ENCODE data around the gene KRTAP10-2. TPM values are rescaled to one million over a fixed set of nuclear protein-coding genes. Genes with fewer than 3 reads are reported as not detected.

KRTAP10-2 gene
- total RNA-seq, 3 donors from 2014 or later = not detected

- no peak for TF ChIP-seq POLR2AphosphoS5 (IDR thresholded peaks at IDR 0.05)
- no peak for TF ChIP-seq POLR2A (IDR thresholded peaks at IDR 0.05)
- TF ChIP-seq, protein P1, sequence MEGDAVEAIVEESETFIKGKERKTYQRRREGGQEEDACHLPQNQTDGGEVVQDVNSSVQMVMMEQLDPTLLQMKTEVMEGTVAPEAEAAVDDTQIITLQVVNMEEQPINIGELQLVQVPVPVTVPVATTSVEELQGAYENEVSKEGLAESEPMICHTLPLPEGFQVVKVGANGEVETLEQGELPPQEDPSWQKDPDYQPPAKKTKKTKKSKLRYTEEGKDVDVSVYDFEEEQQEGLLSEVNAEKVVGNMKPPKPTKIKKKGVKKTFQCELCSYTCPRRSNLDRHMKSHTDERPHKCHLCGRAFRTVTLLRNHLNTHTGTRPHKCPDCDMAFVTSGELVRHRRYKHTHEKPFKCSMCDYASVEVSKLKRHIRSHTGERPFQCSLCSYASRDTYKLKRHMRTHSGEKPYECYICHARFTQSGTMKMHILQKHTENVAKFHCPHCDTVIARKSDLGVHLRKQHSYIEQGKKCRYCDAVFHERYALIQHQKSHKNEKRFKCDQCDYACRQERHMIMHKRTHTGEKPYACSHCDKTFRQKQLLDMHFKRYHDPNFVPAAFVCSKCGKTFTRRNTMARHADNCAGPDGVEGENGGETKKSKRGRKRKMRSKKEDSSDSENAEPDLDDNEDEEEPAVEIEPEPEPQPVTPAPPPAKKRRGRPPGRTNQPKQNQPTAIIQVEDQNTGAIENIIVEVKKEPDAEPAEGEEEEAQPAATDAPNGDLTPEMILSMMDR (IDR thresholded peaks at IDR 0.05) = no peak
- intact Hi-C loops (cut with DNase I; ENCODE audit: low total_unique reads) = no loop called here
- DNase-seq (ENCODE audit: low spot score in 2 of 2) = peak in 1 of 2 donors; percentile 36
- H3K9me3 ChIP-seq = peaks cover 7 to 9% of the 10 kb centered on the region in 2 donors
- H3K4me1 ChIP-seq = no peaks in the 10 kb centered on the region
- H3K36me3 ChIP-seq = no peaks in the 10 kb centered on the region
- H3K27me3 ChIP-seq = peaks cover 0 to 20% of the 10 kb centered on the region in 2 donors
- H3K4me3 ChIP-seq = no peak overlapping the region
- no peak overlapping the region for H3K27ac ChIP-seq
Measured at GRCh38 chr21:44568667-44569556, 17.6 kb upstream of the KRTAP10-2 start.

DNA sequence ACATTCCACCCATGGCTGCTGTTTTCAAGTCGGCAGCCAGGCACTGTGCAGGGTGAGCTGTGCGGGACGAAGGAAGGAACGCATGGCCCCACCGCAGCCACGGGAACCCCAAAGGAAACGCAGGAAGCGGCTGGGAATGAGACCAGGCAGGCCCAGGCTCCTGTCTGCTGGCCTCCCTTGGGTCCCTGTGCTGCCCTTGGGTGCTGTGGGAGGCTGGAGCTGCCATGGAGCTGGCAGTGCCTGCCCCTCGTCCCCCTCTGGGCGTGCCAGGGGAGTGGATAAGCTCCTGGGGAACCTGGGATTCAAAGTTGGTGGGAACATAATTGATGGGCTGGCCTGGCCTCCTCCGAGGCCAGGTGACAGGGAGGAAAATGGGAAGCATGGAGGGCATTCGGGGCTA, 17.0 kb upstream of the KRTAP10-2 start:
- peak in 1 of 2 donors; percentile 22 for DNase-seq (ENCODE audit: low spot score in 2 of 2)
- H3K27me3 ChIP-seq = peaks cover 0 to 15% of the 10 kb centered on the region in 2 donors
- peaks cover 7 to 9% of the 10 kb centered on the region in 2 donors for H3K9me3 ChIP-seq
- no peaks in the 10 kb centered on the region for H3K4me1 ChIP-seq
- no peak overlapping the region for H3K4me3 ChIP-seq
- intact Hi-C loops (cut with DNase I; ENCODE audit: low total_unique reads) = no loop called here
- TF ChIP-seq POLR2AphosphoS5 (IDR thresholded peaks at IDR 0.05) = no peak
- TF ChIP-seq, protein P1 (IDR thresholded peaks at IDR 0.05) = no peak
- no peak for TF ChIP-seq POLR2A (IDR thresholded peaks at IDR 0.05)
- no peak overlapping the region for H3K27ac ChIP-seq
- H3K36me3 ChIP-seq = no peaks in the 10 kb centered on the region

DNA sequence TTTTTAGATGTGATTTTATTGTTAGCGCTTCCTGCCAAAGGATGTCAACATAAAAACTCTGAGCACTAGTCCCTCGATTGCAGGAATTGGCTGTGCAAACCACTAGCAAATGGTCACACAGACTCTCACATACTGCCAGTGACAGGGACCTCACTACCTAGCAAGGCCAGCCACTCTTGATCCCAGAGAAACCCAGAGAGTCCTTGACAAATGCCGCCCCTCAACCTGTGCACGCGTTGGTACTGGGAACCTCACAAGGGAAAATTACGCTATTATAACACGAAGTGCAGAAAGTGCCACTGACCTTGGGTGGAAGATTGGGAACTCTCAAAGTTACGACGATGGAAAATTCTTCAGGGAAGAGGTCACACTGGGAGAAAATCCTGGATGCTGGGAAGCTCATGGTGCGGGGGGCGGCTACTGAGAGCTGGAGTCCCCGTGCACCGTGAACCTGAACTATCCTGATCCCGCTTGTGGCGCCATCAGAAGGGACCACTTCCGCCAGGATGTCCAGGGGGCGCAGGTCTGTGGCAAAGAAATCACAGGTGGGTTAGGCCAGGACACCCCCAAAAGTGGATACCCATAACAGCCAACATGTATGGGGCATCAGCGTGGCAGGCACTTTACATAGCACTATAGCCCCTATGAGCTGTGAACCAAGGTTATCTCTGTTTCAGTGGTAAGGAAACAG, 16.3 kb upstream of the KRTAP10-2 start:
- TF ChIP-seq, protein P1 (IDR thresholded peaks at IDR 0.05) = no peak
- TF ChIP-seq POLR2A (IDR thresholded peaks at IDR 0.05) = no peak
- Histone ChIP-seq H3K4me3 (no peak overlapping the region), H3K36me3 (no peaks in the 10 kb centered on the region), H3K27me3 (peaks cover 0 to 11% of the 10 kb centered on the region in 2 donors), H3K9me3 (peaks cover 9 to 12% of the 10 kb centered on the region in 2 donors), H3K4me1 (no peaks in the 10 kb centered on the region), H3K27ac (no peak overlapping the region)
- intact Hi-C loops (cut with DNase I; ENCODE audit: low total_unique reads) = no loop called here
- DNase-seq (ENCODE audit: low spot score in 2 of 2) = peak in 1 of 2 donors; percentile 43

GRCh38 chr21:44566403-44566802, 15.1 kb upstream of the KRTAP10-2 start:
- Histone ChIP-seq H3K27me3 (peaks cover 0 to 11% of the 10 kb centered on the region in 2 donors), H3K27ac (no peak overlapping the region), H3K4me3 (no peak overlapping the region), H3K9me3 (peaks cover 3 to 12% of the 10 kb centered on the region in 2 donors), H3K4me1 (no peaks in the 10 kb centered on the region), H3K36me3 (no peaks in the 10 kb centered on the region)
- intact Hi-C loops (cut with DNase I; ENCODE audit: low total_unique reads) = no loop called here
- no peak for DNase-seq (ENCODE audit: low spot score in 2 of 2)
- TF ChIP-seq POLR2AphosphoS5 (IDR thresholded peaks at IDR 0.05) (no peak), POLR2A (IDR thresholded peaks at IDR 0.05) (no peak)
- TF ChIP-seq, protein P1 (IDR thresholded peaks at IDR 0.05) = no peak

Measured in breast epithelium (tissue), 4 donors.